HepG2 (cell line): ENCODE data around the gene TRIM27.

Experiments used
- HMG20A ChIP-seq: IDR thresholded peaks from 2 replicates; pipeline ENCODE4 v1.6.1; 2016; ENCODE audit warnings: borderline replicate concordance
- NR1H2 ChIP-seq: sonication (generic); formaldehyde crosslinking; IDR thresholded peaks from 2 replicates; pipeline ENCODE4 v1.8.1; 2022; ENCODE audit warnings: low read depth, missing genetic modification reagents, borderline replicate concordance
- ZIK1 ChIP-seq: sonication (generic); formaldehyde crosslinking; IDR thresholded peaks from 2 replicates; pipeline ENCODE4 v1.5.0; 2020; ENCODE audit warnings: mild to moderate bottlenecking, low read depth, missing genetic modification reagents, borderline replicate concordance
- TF ChIP-seq, protein P1 (sequence below): sonication (generic); formaldehyde crosslinking; IDR thresholded peaks from 2 replicates; pipeline ENCODE4 v1.5.0; 2020; ENCODE audit warnings: mild to moderate bottlenecking, missing genetic modification reagents, moderate library complexity

DNA sequence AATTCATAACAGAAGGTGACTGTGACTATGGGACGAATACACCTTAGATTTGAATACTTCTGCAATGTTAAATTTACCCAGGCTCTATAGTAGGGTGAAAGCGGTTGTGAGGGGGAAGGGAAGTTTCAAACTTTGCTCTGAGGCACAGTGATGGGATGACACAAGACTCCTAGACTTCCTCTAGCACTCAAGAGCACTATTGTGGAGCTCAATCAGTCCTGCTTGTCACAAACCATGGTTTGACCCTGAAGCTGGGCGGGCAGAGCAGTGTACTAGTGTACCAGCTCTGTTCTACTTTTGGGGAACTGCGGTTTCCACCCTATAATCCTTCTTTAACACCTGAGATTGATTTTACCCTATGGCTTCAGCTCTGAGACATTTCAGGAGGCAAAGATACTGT lies 17.1 kb downstream of the TRIM27 start:
- TF ChIP-seq HMG20A (CRISPR knock-in tag) (no peak), NR1H2 (CRISPR knock-in tag) (no peak), ZIK1 (CRISPR knock-in tag) (no peak)
- TF ChIP-seq, protein P1, sequence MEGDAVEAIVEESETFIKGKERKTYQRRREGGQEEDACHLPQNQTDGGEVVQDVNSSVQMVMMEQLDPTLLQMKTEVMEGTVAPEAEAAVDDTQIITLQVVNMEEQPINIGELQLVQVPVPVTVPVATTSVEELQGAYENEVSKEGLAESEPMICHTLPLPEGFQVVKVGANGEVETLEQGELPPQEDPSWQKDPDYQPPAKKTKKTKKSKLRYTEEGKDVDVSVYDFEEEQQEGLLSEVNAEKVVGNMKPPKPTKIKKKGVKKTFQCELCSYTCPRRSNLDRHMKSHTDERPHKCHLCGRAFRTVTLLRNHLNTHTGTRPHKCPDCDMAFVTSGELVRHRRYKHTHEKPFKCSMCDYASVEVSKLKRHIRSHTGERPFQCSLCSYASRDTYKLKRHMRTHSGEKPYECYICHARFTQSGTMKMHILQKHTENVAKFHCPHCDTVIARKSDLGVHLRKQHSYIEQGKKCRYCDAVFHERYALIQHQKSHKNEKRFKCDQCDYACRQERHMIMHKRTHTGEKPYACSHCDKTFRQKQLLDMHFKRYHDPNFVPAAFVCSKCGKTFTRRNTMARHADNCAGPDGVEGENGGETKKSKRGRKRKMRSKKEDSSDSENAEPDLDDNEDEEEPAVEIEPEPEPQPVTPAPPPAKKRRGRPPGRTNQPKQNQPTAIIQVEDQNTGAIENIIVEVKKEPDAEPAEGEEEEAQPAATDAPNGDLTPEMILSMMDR (CRISPR knock-in tag), result no peak
